Tibial nerve (tissue), 4 donors: ENCODE measurements around the gene GRIN2A. TPM values are rescaled to one million over a fixed set of nuclear protein-coding genes. Genes with fewer than 3 reads are reported as not detected.

Experiments
- DNase-seq, 2 donors: peaks; one replicate each; pipeline ENCODE4 v3.0.0-alpha.2; 2019; ENCODE audit warnings: low spot score in 2 of 2
- H3K27ac ChIP-seq, 4 donors: fragments of 200-600 bp; sonication (generic) in 3 of 4; one replicate each; pipeline ENCODE4 v1.5.1; 2017 to 2019; ENCODE audit warnings: mild to moderate bottlenecking in 1 of 4
- H3K27me3 ChIP-seq, 2 donors: fragments of 200-600 bp; sonication (generic) in 1 of 2; one replicate each; pipeline versions ENCODE4 v1.5.1 to v1.6.0; 2017 to 2019
- H3K36me3 ChIP-seq, 3 donors: fragments of 200-600 bp; sonication (generic); one replicate each; pipeline ENCODE4 v1.5.1; 2018 to 2019
- H3K4me1 ChIP-seq, 4 donors: fragments of 200-600 bp; sonication (generic) in 3 of 4; one replicate each; pipeline ENCODE4 v1.5.1; 2017 to 2019
- H3K4me3 ChIP-seq, 4 donors: fragments of 200-600 bp; sonication (generic) in 3 of 4; one replicate each; pipeline ENCODE4 v1.5.1; 2017 to 2019; ENCODE audit warnings: mild to moderate bottlenecking in 1 of 4, moderate library complexity in 1 of 4
- H3K9me3 ChIP-seq, 4 donors: fragments of 200-600 bp; sonication (generic) in 3 of 4; one replicate each; pipeline ENCODE4 v1.5.1; 2017 to 2019
- CTCF ChIP-seq, 5 experiments: fragments of 200-600 bp in 3 of 5; fragments of 450-650 bp in 2 of 5; sonication (generic) in 3 of 5; IDR thresholded peaks; one replicate each; pipeline ENCODE4 v1.5.1; 2016 to 2019; ENCODE audit warnings: antibody characterized with exemption in 5 of 5, mild to moderate bottlenecking in 3 of 5, moderate library complexity in 2 of 5
- EP300 ChIP-seq, 2 donors: sonication (generic); formaldehyde crosslinking; IDR thresholded peaks; one replicate each; pipeline ENCODE4 v1.6.1; 2017; ENCODE audit warnings: antibody characterized with exemption in 2 of 2, mild to moderate bottlenecking in 1 of 2
- POLR2A ChIP-seq, 2 donors: fragments of 450-650 bp; IDR thresholded peaks; one replicate each; pipeline ENCODE4 v1.6.1; 2017; ENCODE audit warnings: antibody characterized with exemption in 2 of 2, mild to moderate bottlenecking in 2 of 2, moderate library complexity in 2 of 2
- WGBS, 2 donors: methylation state at CpG; one replicate each; pipeline ENCODE4 v1.1.5; 2018; 5-methylcytosine and 5-hydroxymethylcytosine counted together
- total RNA-seq, 4 donors: library from RNA; depleted of rRNA; stranded (reverse); fragments of >200 nt; gene quantifications; one replicate each; pipeline ENCODE4 v1.1.0, GENCODE V29; 2016

The GRIN2A gene
- total RNA-seq, 4 donors from 2014 or later, result under 0.01 to 0.44 (median 0.39) TPM; not detected in 1

GRCh38 chr16:10031473-10031872 is 150.8 kb downstream of the GRIN2A start:
- H3K36me3 ChIP-seq, result no peaks in the 10 kb centered on the region
- 45 to 53% methylated on average over 7 of the region's 7 CpGs for WGBS, 2 donors
- no peak overlapping the region for H3K27ac ChIP-seq
- H3K9me3 ChIP-seq, result no peaks in the 10 kb centered on the region
- no peak overlapping the region for H3K4me3 ChIP-seq
- H3K4me1 ChIP-seq, result no peaks in the 10 kb centered on the region
- DNase-seq, result no peak
- no peaks in the 10 kb centered on the region for H3K27me3 ChIP-seq
- TF ChIP-seq EP300 (IDR thresholded peaks at IDR 0.05), result no peak
- TF ChIP-seq POLR2A (IDR thresholded peaks at IDR 0.05), result no peak
- TF ChIP-seq CTCF (IDR thresholded peaks at IDR 0.05), result no peak

GRCh38 chr16:10028644-10029043 is 153.6 kb downstream of the GRIN2A start:
- Histone ChIP-seq H3K27me3 (no peaks in the 10 kb centered on the region), H3K36me3 (no peaks in the 10 kb centered on the region), H3K9me3 (no peaks in the 10 kb centered on the region), H3K27ac (no peak overlapping the region), H3K4me3 (no peak overlapping the region), H3K4me1 (no peaks in the 10 kb centered on the region)
- no peak for DNase-seq
- TF ChIP-seq CTCF (IDR thresholded peaks at IDR 0.05) (no peak), POLR2A (IDR thresholded peaks at IDR 0.05) (no peak), EP300 (IDR thresholded peaks at IDR 0.05) (no peak)

- Histone ChIP-seq H3K4me3 (no peak overlapping the region), H3K36me3 (no peaks in the 10 kb centered on the region), H3K27me3 (no peaks in the 10 kb centered on the region), H3K4me1 (no peaks in the 10 kb centered on the region), H3K9me3 (no peaks in the 10 kb centered on the region), H3K27ac (no peak overlapping the region)
- DNase-seq, result no peak
- TF ChIP-seq EP300 (IDR thresholded peaks at IDR 0.05), result no peak
- no peak for TF ChIP-seq POLR2A (IDR thresholded peaks at IDR 0.05)
- TF ChIP-seq CTCF (IDR thresholded peaks at IDR 0.05), result no peak
- 52 to 69% methylated on average over 8 of the region's 8 CpGs for WGBS, 2 donors
Observed at GRCh38 chr16:10027553-10027952, 154.7 kb downstream of the GRIN2A start.

- WGBS, 2 donors, result 71 to 83% methylated on average over 5 of the region's 5 CpGs
- H3K4me3 ChIP-seq, result no peak overlapping the region
Observed at GRCh38 chr16:10026593-10026992, 155.6 kb downstream of the GRIN2A start.

GRCh38 chr16:10022098-10022497 is 160.1 kb downstream of the GRIN2A start:
- H3K27me3 ChIP-seq, result no peaks in the 10 kb centered on the region
- H3K36me3 ChIP-seq, result no peaks in the 10 kb centered on the region
- H3K4me3 ChIP-seq, result no peak overlapping the region
- H3K27ac ChIP-seq, result no peak overlapping the region
- TF ChIP-seq EP300 (IDR thresholded peaks at IDR 0.05) (no peak), POLR2A (IDR thresholded peaks at IDR 0.05) (no peak), CTCF (IDR thresholded peaks at IDR 0.05) (no peak)
- H3K4me1 ChIP-seq, result no peaks in the 10 kb centered on the region
- 88 to 93% methylated on average over 5 of the region's 5 CpGs for WGBS, 2 donors
- no peak for DNase-seq
- H3K9me3 ChIP-seq, result no peaks in the 10 kb centered on the region

More at GRCh38 chr16:10026593-10026992, 155.6 kb downstream of the GRIN2A start:
- H3K36me3 ChIP-seq, result no peaks in the 10 kb centered on the region
- TF ChIP-seq POLR2A (IDR thresholded peaks at IDR 0.05) (no peak), EP300 (IDR thresholded peaks at IDR 0.05) (no peak), CTCF (IDR thresholded peaks at IDR 0.05) (no peak)
- H3K9me3 ChIP-seq, result no peaks in the 10 kb centered on the region
- no peaks in the 10 kb centered on the region for H3K27me3 ChIP-seq
- H3K27ac ChIP-seq, result no peak overlapping the region
- no peak for DNase-seq
- H3K4me1 ChIP-seq, result no peaks in the 10 kb centered on the region
